Measurements from ENCODE around the gene TSPAN18. TPM values are rescaled to one million over a fixed set of nuclear protein-coding genes. Genes with fewer than 3 reads are reported as not detected.

TSPAN18 gene
- total and polyA plus RNA-seq, 2 of the 4 experiments (the other 2 are of a cell fraction) = 0.36 to 1.1 TPM

DNA sequence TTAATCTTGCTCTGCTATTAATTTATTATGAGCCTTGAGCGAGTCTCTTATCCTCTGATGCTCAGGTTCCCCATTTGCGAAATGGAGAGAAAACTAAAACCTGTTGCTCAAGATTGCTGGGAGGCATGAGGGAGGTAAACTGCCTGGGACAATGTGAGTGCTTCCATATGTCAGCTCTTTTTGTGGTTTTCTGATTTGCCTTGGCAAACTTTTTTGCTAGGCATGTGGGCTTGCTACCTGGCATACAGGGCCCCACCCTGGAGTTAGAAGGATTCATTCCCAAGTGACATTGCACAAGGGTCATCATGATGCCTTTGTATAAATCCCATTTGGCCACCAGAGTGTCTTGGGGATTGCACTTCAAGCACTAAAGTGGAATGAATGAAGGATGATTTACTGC lies 22.4 kb downstream of the TSPAN18 start:
- H2BK20ac ChIP-seq (ENCODE audit: low read depth, low read length) = no peak overlapping the region
- no peaks in the 10 kb centered on the region for H4K20me1 ChIP-seq (ENCODE audit: insufficient read depth, low read length)
- H2BK120ac ChIP-seq (ENCODE audit: low read depth, low read length) = no peak overlapping the region
- intact Hi-C loops (cut with micrococcal nuclease) (no loop called here), dilution Hi-C loops (cut with HindIII; ENCODE audit: low sequenced_read_pairs, unreplicated experiment) (no loop called here), in situ Hi-C loops (cut with MboI; ENCODE audit: low sequenced_read_pairs) (no loop called here)
- no peak overlapping the region for H2BK5ac ChIP-seq (ENCODE audit: low read depth, low read length, poor library complexity, severe bottlenecking)
- H3K79me1 ChIP-seq (ENCODE audit: low read depth in 1 of 2, low read length in 2 of 2) = no peaks in the 10 kb centered on the region
- H3K9ac ChIP-seq (ENCODE audit: low read depth, low read length) = no peak overlapping the region
- ChIA-PET CTCF (no interaction called here), POLR2A (ENCODE audit: unreplicated experiment) (no interaction called here)
- H3K9me3 ChIP-seq (ENCODE audit: control insufficient read depth, insufficient read depth, low read length) = no peaks in the 10 kb centered on the region
- no peak overlapping the region for H3K4me2 ChIP-seq (ENCODE audit: low read depth, low read length)
- no peak for ATAC-seq (ENCODE audit: low read depth)
- no peak overlapping the region for H4K5ac ChIP-seq (ENCODE audit: low read depth, low read length)
- no peak overlapping the region for H3K27ac ChIP-seq (ENCODE audit: insufficient read depth, low read length)
- DNase-seq = no peak
- no peak overlapping the region for H3K18ac ChIP-seq (ENCODE audit: low read depth, low read length)
- H4K8ac ChIP-seq (ENCODE audit: low read depth in 2 of 2, low read length in 2 of 2) = no peak overlapping the region
- H3K4me1 ChIP-seq (ENCODE audit: control insufficient read depth, insufficient read depth, low read length) = peaks cover 4% of the 10 kb centered on the region; the same call in 1 of the 2 replicates
- WGBS, 2 experiments (ENCODE audit: extremely low coverage in 2 of 2, insufficient read length in 1 of 2) = 100% methylated on average over 1 of the region's 2 CpGs; no CpG with 5 or more reads in 1 of the 2 experiments
- no peak overlapping the region for H3K23ac ChIP-seq (ENCODE audit: low read depth, low read length)
- H2BK15ac ChIP-seq (ENCODE audit: low read depth, low read length) = no peak overlapping the region
- H2AK5ac ChIP-seq (ENCODE audit: low read depth, low read length) = no peak overlapping the region
- no peak overlapping the region for H2AFZ ChIP-seq (replicated peaks; ENCODE audit: low read length, poor library complexity)
- BruUV-seq (replicated peaks) = no TSS peak
- no peak overlapping the region for H2AK9ac ChIP-seq (replicated peaks; ENCODE audit: low read depth, low read length, poor library complexity)
- H3K36me3 ChIP-seq (ENCODE audit: control insufficient read depth, insufficient read depth, low read length) = no peaks in the 10 kb centered on the region
- no peaks in the 10 kb centered on the region for H3K9me1 ChIP-seq (ENCODE audit: insufficient read depth, low read length)
- H3K4me3 ChIP-seq (ENCODE audit: insufficient read depth, low read depth, low read length) = no peak overlapping the region
- H3K14ac ChIP-seq (replicated peaks; ENCODE audit: low read depth, low read length) = no peak overlapping the region
- no peak overlapping the region for H3K56ac ChIP-seq (ENCODE audit: extremely low read depth, insufficient read depth, low read length)
- no peak overlapping the region for H4K91ac ChIP-seq (ENCODE audit: insufficient read depth, low read depth, low read length)
- TF ChIP-seq RFX5 (IDR thresholded peaks at IDR 0.05; ENCODE audit: low read depth, low read length) (no peak), CHD1 (IDR thresholded peaks at IDR 0.05; ENCODE audit: low read depth, low read length) (no peak), BHLHE40 (IDR thresholded peaks at IDR 0.05; ENCODE audit: low read depth, low read length) (no peak), POLR2A (IDR thresholded peaks at IDR 0.05; ENCODE audit: low read depth, low read length) (no peak), FOS (IDR thresholded peaks at IDR 0.05; ENCODE audit: low read depth, low read length) (no peak), MXI1 (IDR thresholded peaks at IDR 0.05; ENCODE audit: borderline replicate concordance, low read depth, low read length) (no peak), RAD21 (IDR thresholded peaks at IDR 0.05; ENCODE audit: low read length) (no peak)
- TF ChIP-seq, protein P1, sequence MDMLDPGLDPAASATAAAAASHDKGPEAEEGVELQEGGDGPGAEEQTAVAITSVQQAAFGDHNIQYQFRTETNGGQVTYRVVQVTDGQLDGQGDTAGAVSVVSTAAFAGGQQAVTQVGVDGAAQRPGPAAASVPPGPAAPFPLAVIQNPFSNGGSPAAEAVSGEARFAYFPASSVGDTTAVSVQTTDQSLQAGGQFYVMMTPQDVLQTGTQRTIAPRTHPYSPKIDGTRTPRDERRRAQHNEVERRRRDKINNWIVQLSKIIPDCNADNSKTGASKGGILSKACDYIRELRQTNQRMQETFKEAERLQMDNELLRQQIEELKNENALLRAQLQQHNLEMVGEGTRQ (IDR thresholded peaks at IDR 0.05; ENCODE audit: low read depth, low read length) = no peak
- no peak overlapping the region for H3K4ac ChIP-seq (ENCODE audit: low read depth, low read length)
- peaks cover 15% of the 10 kb centered on the region for H3K27me3 ChIP-seq (ENCODE audit: control insufficient read depth, insufficient read depth, low read length)

Data from IMR-90 (cell line).